Body of pancreas (tissue), 4 donors: ENCODE results near the gene CYP2W1.

Source experiments
- CTCF ChIP-seq, 7 experiments: fragments of 450-650 bp in 4 of 7; fragments of 200-600 bp in 3 of 7; sonication (generic) in 3 of 7; IDR thresholded peaks; one replicate each; pipeline ENCODE4 v1.5.1; 2016 to 2019; ENCODE audit warnings: antibody characterized with exemption in 7 of 7
- POLR2A ChIP-seq, 3 donors: fragments of 450-650 bp; IDR thresholded peaks; one replicate each; pipeline ENCODE4 v1.6.1; 2016; ENCODE audit warnings: antibody characterized with exemption in 3 of 3, mild to moderate bottlenecking in 2 of 3

GRCh38 chr7:940599-941408 lies 42.2 kb upstream of the CYP2W1 start:
- TF ChIP-seq CTCF (IDR thresholded peaks at IDR 0.05) = no peak
- no peak for TF ChIP-seq POLR2A (IDR thresholded peaks at IDR 0.05)
